K562 (cell line): ENCODE measurements around the gene FGG. TPM values are rescaled to one million over a fixed set of nuclear protein-coding genes. Genes with fewer than 3 reads are reported as not detected.

Experiments
- ATAC-seq: fragments of 200-7000 bp; cut with Tn5 transposase; 3 replicates; pipeline ENCODE4 v1.9.1; 2020; ENCODE audit warnings: moderate library complexity
- BruUV-seq: library from RNA; stranded (reverse); fragments of 400-500 nt; replicated peaks from 2 replicates; lab custom pipeline; 2021; lab: Mats Ljungman, UMichigan
- CTCF ChIA-PET: fragments of 300-600 bp; formaldehyde crosslinking; extraction: SDS; loops from one replicate; lab custom pipeline; 2021; ENCODE audit warnings: low intra/inter-chr PET ratio; lab: Yijun Ruan, JAX
- POLR2A ChIA-PET: fragments of 300-600, 350-650 bp; sonication (Branson Sonifier 250); formaldehyde crosslinking; extraction: SDS; loops from one replicate; lab custom pipeline; 2021; ENCODE audit warnings: antibody characterized with exemption, inconsistent platforms; lab: Yijun Ruan, JAX
- DNase-seq, 4 experiments: peaks; one replicate each; pipeline versions ENCODE4 v3.0.0 to v3.0.0-alpha.2; 2011 to 2018; ENCODE audit warnings: low spot score in 3 of 4, mixed read lengths in 3 of 4; ENCODE audit errors: extremely low read depth in 1 of 4
- FAIRE-seq: peaks from 2 replicates; lab custom pipeline; 2011; peaks lifted over from hg19 to GRCh38; lab: Jason Lieb, UNC
- H2AFZ ChIP-seq: 2 replicates; pipeline ENCODE4 v1.6.0; 2011; ENCODE audit warnings: low read depth, low read length, control low read depth, inconsistent platforms
- H3K27ac ChIP-seq: fragments of 200-600 bp; 3 replicates; pipeline ENCODE4 v1.8.0; 2011; ENCODE audit warnings: low read depth, mild to moderate bottlenecking, control low read depth, inconsistent platforms, low read length, moderate library complexity, mixed read lengths; ENCODE audit errors: extremely low read depth
- H3K27me3 ChIP-seq, 2 experiments: fragments of 300-600 bp in 1 of 2; 2 replicates in 1 of 2; 3 replicates in 1 of 2; pipeline versions ENCODE4 v1.6.0 to v1.8.0; 2011; ENCODE audit warnings: inconsistent platforms in 2 of 2, low read length in 2 of 2, mild to moderate bottlenecking in 1 of 2, mixed read lengths in 1 of 2, moderate library complexity in 1 of 2; ENCODE audit not compliant: control insufficient read depth in 2 of 2, insufficient read depth in 2 of 2
- H3K36me3 ChIP-seq: fragments of 300-600 bp; 3 replicates; pipeline ENCODE4 v1.8.0; 2011; ENCODE audit warnings: mild to moderate bottlenecking, low read length, inconsistent platforms; ENCODE audit not compliant: control insufficient read depth, insufficient read depth
- H3K4me1 ChIP-seq, 2 experiments: fragments of 200-600 bp in 1 of 2; replicated peaks in 1 of 2; 2 replicates in 1 of 2; 3 replicates in 1 of 2; pipeline versions ENCODE4 v1.5.1 to v1.8.0; 2011; ENCODE audit warnings: inconsistent platforms in 2 of 2, low read length in 2 of 2, mild to moderate bottlenecking in 1 of 2, mixed read lengths in 1 of 2, moderate library complexity in 1 of 2; ENCODE audit not compliant: control insufficient read depth in 2 of 2, insufficient read depth in 2 of 2
- H3K4me2 ChIP-seq: 2 replicates; pipeline ENCODE4 v1.6.1; 2011; ENCODE audit warnings: low read length, control low read depth, inconsistent platforms, mixed read lengths; ENCODE audit not compliant: insufficient read depth
- H3K4me3 ChIP-seq: fragments of 200-600 bp; sonication (generic), shearing (Covaris generic); 2 replicates; pipeline ENCODE4 v1.5.1; 2016; ENCODE audit warnings: control low read depth, inconsistent platforms
- H3K79me2 ChIP-seq: fragments of 200-600 bp; 3 replicates; pipeline ENCODE4 v1.8.0; 2011; ENCODE audit warnings: low read length, inconsistent platforms; ENCODE audit not compliant: control insufficient read depth, insufficient read depth
- H3K9ac ChIP-seq, 2 experiments: 2 replicates each; pipeline versions ENCODE4 v1.6.0 to v1.6.1; 2011; ENCODE audit warnings: low read depth in 2 of 2, low read length in 2 of 2, control low read depth in 1 of 2, inconsistent platforms in 1 of 2, mild to moderate bottlenecking in 1 of 2, mixed read lengths in 1 of 2; ENCODE audit not compliant: insufficient read depth in 1 of 2
- H3K9me1 ChIP-seq: one replicate; pipeline ENCODE4 v1.6.0; 2011; ENCODE audit warnings: inconsistent platforms, mild to moderate bottlenecking, low read length, moderate library complexity; ENCODE audit not compliant: control insufficient read depth, insufficient read depth
- H3K9me3 ChIP-seq: replicated peaks from 2 replicates; pipeline ENCODE4 v1.5.1; 2011; ENCODE audit warnings: low read depth, low read length, inconsistent platforms; ENCODE audit not compliant: control insufficient read depth, insufficient read depth
- H4K20me1 ChIP-seq: replicated peaks from 2 replicates; pipeline ENCODE4 v1.6.1; 2011; ENCODE audit warnings: low read length, inconsistent platforms, mixed read lengths; ENCODE audit not compliant: control insufficient read depth, insufficient read depth
- CHD2 ChIP-seq: IDR thresholded peaks from 2 replicates; pipeline ENCODE4 v1.6.1; 2011; ENCODE audit warnings: low read depth, low read length
- CTBP1 ChIP-seq: fragments of 450-650 bp; IDR thresholded peaks from 2 replicates; pipeline ENCODE4 v1.6.1; 2016; ENCODE audit warnings: borderline replicate concordance
- GTF2E2 ChIP-seq: fragments of 200-800 bp; sonication (Bioruptor generic); IDR thresholded peaks from 2 replicates; pipeline ENCODE4 v1.6.1; 2016; ENCODE audit warnings: missing genetic modification characterization, missing compliant biosample characterization
- HIVEP1 ChIP-seq: fragments of 250-450 bp; sonication (Bioruptor Pico); IDR thresholded peaks from 2 replicates; pipeline ENCODE4 v1.4.0; 2020; ENCODE audit warnings: mild to moderate bottlenecking
- HNRNPL ChIP-seq: fragments of 200-400 bp; formaldehyde crosslinking; IDR thresholded peaks from 2 replicates; pipeline ENCODE4 v1.6.1; 2017; ENCODE audit warnings: low read depth, mild to moderate bottlenecking, low read length
- SIN3A ChIP-seq, 2 experiments: fragments of 150-350 bp in 1 of 2; IDR thresholded peaks; 2 replicates each; pipeline ENCODE4 v1.6.1; 2011 to 2016; ENCODE audit warnings: borderline replicate concordance in 2 of 2, low read depth in 2 of 2, low read length in 2 of 2, mild to moderate bottlenecking in 2 of 2, moderate library complexity in 2 of 2; ENCODE audit not compliant: control insufficient read depth in 1 of 2
- ZNF134 ChIP-seq: fragments of 250-450 bp; sonication (Bioruptor Pico); conservative IDR thresholded peaks from 2 replicates; pipeline ENCODE4 v1.4.0; 2020
- ZSCAN29 ChIP-seq: fragments of 450-650 bp; IDR thresholded peaks from 2 replicates; pipeline ENCODE4 v1.6.1; 2017
- WGBS: fragments of 100-300 bp; shearing (Covaris generic); methylation state at CpG from one replicate; pipeline ENCODE4 v1.1.6; 2016; ENCODE audit warnings: low coverage, mixed read lengths; ENCODE audit not compliant: insufficient coverage; ENCODE audit errors: missing lambda C conversion rate; 5-methylcytosine and 5-hydroxymethylcytosine counted together
- in situ Hi-C: fragments of 300-500 bp; cut with MboI; formaldehyde crosslinking; loops from 4 replicates; pipeline ENCODE4 v1.15.0; 2018; ENCODE audit warnings: inconsistent platforms, mixed read lengths
- intact Hi-C: fragments of 100-400 bp; cut with micrococcal nuclease; formaldehyde crosslinking; loops from 2 replicates; pipeline ENCODE4 v1.14.2; 2022
- polyA plus RNA-seq, 8 experiments: library from polyadenylated mRNA; depleted of rRNA in 4 of 8; stranded (reverse) in 5 of 8; unstranded in 3 of 8; fragments of >200 nt; fragmentation: Nextera tagmentation in 2 of 8; fragmentation: Illumina TruSeq in 1 of 8; extraction: Ambion mirVana in 2 of 8; extraction: Trizol in 1 of 8; gene quantifications; 2 replicates each; pipeline versions ENCODE4 v1.2.1 to v1.2.3, GENCODE V29; 2011 to 2014; ENCODE audit warnings: inconsistent platforms in 1 of 8, missing spikeins in 1 of 8
- total RNA-seq, 7 experiments: library from RNA; depleted of rRNA in 6 of 7; stranded (reverse); fragments of >200 nt in 6 of 7; fragmentation: Illumina TruSeq in 2 of 7; extraction: Trizol in 2 of 7; gene quantifications; 2 replicates each; pipeline versions ENCODE4 v1.2.1 to v1.2.3, GENCODE V29; 2011 to 2021; ENCODE audit warnings: low replicate concordance in 1 of 7

FGG gene
- total and polyA plus RNA-seq, 9 of the 15 experiments (the other 6 are each of a cell fraction or from before 2014, with no cell fraction given) = 0.08 to 2.2 (median 0.33) TPM; not detected in 2

DNA sequence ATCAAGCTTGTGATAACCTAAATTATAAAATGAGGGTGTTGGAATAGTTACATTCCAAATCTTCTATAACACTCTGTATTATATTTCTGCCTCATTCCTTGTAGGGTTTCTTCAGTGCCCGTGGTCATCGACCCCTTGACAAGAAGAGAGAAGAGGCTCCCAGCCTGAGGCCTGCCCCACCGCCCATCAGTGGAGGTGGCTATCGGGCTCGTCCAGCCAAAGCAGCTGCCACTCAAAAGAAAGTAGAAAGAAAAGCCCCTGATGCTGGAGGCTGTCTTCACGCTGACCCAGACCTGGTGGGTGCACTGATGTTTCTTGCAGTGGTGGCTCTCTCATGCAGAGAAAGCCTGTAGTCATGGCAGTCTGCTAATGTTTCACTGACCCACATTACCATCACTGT lies 46.8 kb downstream of the FGG start:
- ATAC-seq (no peak), DNase-seq (no peak), FAIRE-seq (no peak)
- Histone ChIP-seq H4K20me1 (no peaks in the 10 kb centered on the region), H3K4me2 (no peak overlapping the region), H3K4me3 (no peak overlapping the region), H3K27ac (no peak overlapping the region), H3K9ac (no peak overlapping the region), H2AFZ (peak overlapping the region; percentile 14; the same call in 1 of the 2 replicates), H3K27me3 (no peaks in the 10 kb centered on the region; a peak in 1 of 5 replicates), H3K79me2 (no peaks in the 10 kb centered on the region), H3K9me1 (no peaks in the 10 kb centered on the region), H3K36me3 (no peaks in the 10 kb centered on the region), H3K9me3 (no peaks in the 10 kb centered on the region), H3K4me1 (no peaks in the 10 kb centered on the region)
- 7% methylated on average over 6 of the region's 6 CpGs for WGBS
- in situ Hi-C loops (no loop called here), intact Hi-C loops (no loop called here)
- ChIA-PET POLR2A (no interaction called here), CTCF (no interaction called here)
- TF ChIP-seq CTBP1 (no peak), GTF2E2 (tag) (no peak), HNRNPL (no peak), ZNF134 (CRISPR knock-in tag) (no peak), ZSCAN29 (no peak), HIVEP1 (no peak), SIN3A (IDR thresholded peaks at IDR 0.05; ENCODE audit: borderline replicate concordance in 2 of 2, control insufficient read depth in 1 of 2, low read depth in 2 of 2, low read length in 2 of 2) (no peak), CHD2 (no peak)
- no TSS peak for BruUV-seq
